Glutamatergic neuron (in vitro differentiated cells): ENCODE data around the gene CYLD. TPM values are rescaled to one million over a fixed set of nuclear protein-coding genes. Genes with fewer than 3 reads are reported as not detected.

Experiments
- DNase-seq: peaks from one replicate; pipeline ENCODE4 v3.0.0; 2022
- H3K27ac Mint-ChIP-seq: one replicate; pipeline ENCODE4 v1.8.0; 2020; ENCODE audit warnings: mild to moderate bottlenecking, mixed read lengths, inconsistent platforms; ENCODE audit not compliant: unreplicated experiment
- H3K27me3 Mint-ChIP-seq: one replicate; pipeline ENCODE4 v1.8.0; 2020; ENCODE audit warnings: mild to moderate bottlenecking, moderate library complexity, mixed read lengths, inconsistent platforms; ENCODE audit not compliant: unreplicated experiment
- H3K36me3 Mint-ChIP-seq: one replicate; pipeline ENCODE4 v1.8.0; 2020; ENCODE audit warnings: mild to moderate bottlenecking, mixed read lengths, inconsistent platforms; ENCODE audit not compliant: unreplicated experiment
- H3K4me1 Mint-ChIP-seq: one replicate; pipeline ENCODE4 v1.8.0; 2020; ENCODE audit warnings: mild to moderate bottlenecking, low read depth, mixed read lengths, inconsistent platforms; ENCODE audit not compliant: unreplicated experiment
- H3K4me3 Mint-ChIP-seq: one replicate; pipeline ENCODE4 v1.8.0; 2020; ENCODE audit warnings: mild to moderate bottlenecking, mixed read lengths, inconsistent platforms; ENCODE audit not compliant: unreplicated experiment
- H3K9me3 Mint-ChIP-seq: one replicate; pipeline ENCODE4 v1.8.0; 2020; ENCODE audit warnings: mild to moderate bottlenecking, moderate library complexity, mixed read lengths, inconsistent platforms; ENCODE audit not compliant: unreplicated experiment
- CTCF ChIP-seq: fragments of 200-600 bp; sonication (generic); IDR thresholded peaks from one replicate; pipeline ENCODE4 v1.5.0; 2021; ENCODE audit not compliant: partially characterized antibody, unreplicated experiment
- total RNA-seq: library from RNA; stranded (reverse); fragmentation: NEBNext Ultra II Directional; extraction: Animal tissue kit (Norgen Biotek cat#: 25700); gene quantifications from one replicate; pipeline ENCODE4 v1.2.1, GENCODE V29; 2021; ENCODE audit not compliant: unreplicated experiment

CYLD gene
- total RNA-seq, 1 donor from 2014 or later: 39.5 TPM

GRCh38 chr16:50791522-50791921 lies 49.6 kb downstream of the CYLD start:
- Mint-ChIP-seq H3K27me3 (no peaks in the 10 kb centered on the region), H3K4me1 (no peaks in the 10 kb centered on the region), H3K36me3 (peaks cover 19% of the 10 kb centered on the region), H3K4me3 (no peak overlapping the region), H3K27ac (no peak overlapping the region), H3K9me3 (no peaks in the 10 kb centered on the region)
- TF ChIP-seq CTCF: no peak
- no peak for DNase-seq

GRCh38 chr16:50796829-50797228 lies 54.9 kb downstream of the CYLD start:
- Mint-ChIP-seq H3K4me1 (peaks cover 9% of the 10 kb centered on the region), H3K27ac (no peak overlapping the region), H3K4me3 (no peak overlapping the region), H3K27me3 (no peaks in the 10 kb centered on the region), H3K9me3 (no peaks in the 10 kb centered on the region), H3K36me3 (no peaks in the 10 kb centered on the region)
- DNase-seq: no peak
- no peak for TF ChIP-seq CTCF

- no peaks in the 10 kb centered on the region for H3K9me3 Mint-ChIP-seq
- no peak overlapping the region for H3K4me3 Mint-ChIP-seq
- no peak for DNase-seq
- no peaks in the 10 kb centered on the region for H3K36me3 Mint-ChIP-seq
- peaks cover 9% of the 10 kb centered on the region for H3K4me1 Mint-ChIP-seq
- H3K27ac Mint-ChIP-seq: no peak overlapping the region
- H3K27me3 Mint-ChIP-seq: no peaks in the 10 kb centered on the region
- no peak for TF ChIP-seq CTCF
These were observed 55.6 kb downstream of the CYLD start for GRCh38 chr16:50797456-50797855.

- Mint-ChIP-seq H3K27ac (no peak overlapping the region), H3K36me3 (no peaks in the 10 kb centered on the region), H3K9me3 (peaks cover 1% of the 10 kb centered on the region), H3K4me1 (peaks cover 9% of the 10 kb centered on the region), H3K27me3 (no peaks in the 10 kb centered on the region), H3K4me3 (no peak overlapping the region)
- DNase-seq: no peak
- no peak for TF ChIP-seq CTCF
These were observed 58.2 kb downstream of the CYLD start for GRCh38 chr16:50800074-50800473.

GRCh38 chr16:50801036-50801435 lies 59.1 kb downstream of the CYLD start:
- H3K36me3 Mint-ChIP-seq: no peaks in the 10 kb centered on the region
- H3K4me3 Mint-ChIP-seq: no peak overlapping the region
- DNase-seq: no peak
- H3K9me3 Mint-ChIP-seq: peaks cover 1% of the 10 kb centered on the region
- TF ChIP-seq CTCF: no peak
- peaks cover 9% of the 10 kb centered on the region for H3K4me1 Mint-ChIP-seq
- H3K27me3 Mint-ChIP-seq: no peaks in the 10 kb centered on the region
- H3K27ac Mint-ChIP-seq: no peak overlapping the region
